ENCODE data around the gene ISLR2.

- TF ChIP-seq CTCF (IDR thresholded peaks at IDR 0.05) (no peak), POLR2A (IDR thresholded peaks at IDR 0.05) (no peak), POLR2AphosphoS5 (IDR thresholded peaks at IDR 0.05) (no peak)
Measured at GRCh38 chr15:74109713-74110112, 20.7 kb upstream of the ISLR2 start.
